Measurements from ENCODE around the gene MFSD6L.

MFSD6L gene

DNA sequence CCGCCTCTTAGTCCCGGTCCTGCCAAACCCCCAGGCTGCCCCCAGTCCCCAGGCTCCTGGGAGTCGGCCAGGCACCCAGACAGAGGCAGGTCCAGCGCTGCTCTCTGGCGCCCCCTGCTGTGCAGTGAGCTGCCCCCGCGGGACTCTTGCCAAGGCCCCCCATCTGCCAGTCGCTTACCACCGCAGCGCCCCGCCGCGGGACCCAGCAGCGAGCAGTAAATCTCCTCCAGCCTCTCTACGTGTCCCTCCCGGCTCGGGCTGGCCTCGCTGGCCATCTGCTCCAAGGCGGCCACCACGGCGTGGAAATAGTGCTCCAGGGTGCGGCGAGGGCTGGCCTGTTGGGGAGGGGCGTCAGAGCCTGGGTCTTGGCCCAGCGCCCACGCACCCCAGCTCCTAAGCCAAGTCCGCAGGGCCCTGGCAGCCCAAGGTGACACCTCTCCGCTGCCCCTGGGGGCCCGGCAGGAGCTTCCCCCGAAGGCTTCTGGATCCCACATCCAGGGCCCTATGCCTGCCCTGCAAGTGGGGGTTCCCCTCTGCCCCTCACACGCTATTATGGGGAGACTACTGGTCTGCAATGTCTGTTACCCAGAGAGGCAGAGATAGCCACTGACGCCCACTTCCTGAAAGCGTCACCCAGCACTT lies 33.7 kb upstream of the MFSD6L start:
- Histone ChIP-seq H3K14ac (ENCODE audit: low read length) (no peak overlapping the region), H3K79me2 (ENCODE audit: control insufficient read depth, insufficient read depth, low read length, poor library complexity) (no peaks in the 10 kb centered on the region), H3K18ac (ENCODE audit: low read length) (no peak overlapping the region), H3K4me3 (ENCODE audit: low read depth, low read length) (no peak overlapping the region), H3K79me1 (ENCODE audit: low read length) (no peaks in the 10 kb centered on the region), H3K4me2 (ENCODE audit: low read length) (no peak overlapping the region), H3K27ac (ENCODE audit: low read depth, low read length) (no peak overlapping the region), H2BK12ac (ENCODE audit: low read length) (no peak overlapping the region), H2AFZ (ENCODE audit: insufficient read depth, low read length, poor library complexity) (no peak overlapping the region), H3K36me3 (ENCODE audit: control insufficient read depth in 1 of 2, insufficient read depth in 2 of 2, low read length in 2 of 2) (no peaks in the 10 kb centered on the region), H2BK5ac (ENCODE audit: low read depth, low read length, poor library complexity) (no peak overlapping the region), H3K4ac (ENCODE audit: low read depth, low read length) (no peak overlapping the region), H4K8ac (ENCODE audit: low read depth, low read length) (no peak overlapping the region), H2AK5ac (ENCODE audit: low read length) (no peak overlapping the region), H3K4me1 (ENCODE audit: control insufficient read depth in 1 of 2, insufficient read depth in 2 of 2, low read length in 2 of 2) (peaks cover 0 to 2% of the 10 kb centered on the region in 2 experiments), H3K23ac (ENCODE audit: low read length) (no peak overlapping the region), H3K9ac (ENCODE audit: low read length) (no peak overlapping the region), H3K9me3 (ENCODE audit: insufficient read depth, low read depth, low read length) (peaks cover 10% of the 10 kb centered on the region), H4K12ac (ENCODE audit: low read depth, low read length) (no peak overlapping the region), H3K27me3 (ENCODE audit: insufficient read depth, low read length) (no peaks in the 10 kb centered on the region), H2BK120ac (ENCODE audit: insufficient read depth, low read length, poor library complexity) (no peak overlapping the region), H4K91ac (ENCODE audit: low read depth, low read length) (no peak overlapping the region)
- DNase-seq = peak; percentile 19 to 32
- WGBS (ENCODE audit: extremely low coverage, insufficient coverage, insufficient read length) = no CpG with 5 or more reads among the region's 33 CpGs

DNA sequence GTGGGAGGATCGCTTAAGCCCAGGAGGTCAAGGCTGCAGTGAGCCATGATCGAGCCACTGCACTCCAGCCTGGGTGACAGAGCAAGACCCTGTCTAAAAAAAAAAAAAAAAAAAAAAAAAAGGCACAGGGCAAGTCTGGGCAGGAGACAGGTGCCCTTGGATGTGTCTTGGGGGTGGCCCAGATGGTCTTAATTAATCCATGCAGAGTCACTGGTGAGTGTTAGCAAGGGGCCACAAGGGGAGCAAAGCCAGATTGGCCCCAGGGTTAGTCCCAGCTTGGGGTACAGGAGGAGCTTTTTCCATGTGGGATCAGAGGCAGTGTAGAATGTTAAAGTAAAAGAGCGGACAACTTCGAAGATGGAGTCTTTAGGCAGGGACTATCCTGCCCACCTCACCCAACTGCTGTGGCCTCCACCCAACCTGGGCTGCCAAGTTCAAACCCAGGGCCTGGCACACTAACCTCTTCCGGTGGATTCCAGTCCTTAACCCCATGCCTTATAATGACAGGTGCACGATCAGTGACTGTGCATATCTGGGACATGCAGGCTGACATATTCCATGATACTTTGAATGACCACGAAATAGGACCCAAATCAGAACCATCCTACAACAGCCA lies 32.2 kb upstream of the MFSD6L start:
- H2AK5ac ChIP-seq (ENCODE audit: low read length) = no peak overlapping the region
- no CpG with 5 or more reads among the region's 7 CpGs for WGBS (ENCODE audit: extremely low coverage, insufficient coverage, insufficient read length)

DNA sequence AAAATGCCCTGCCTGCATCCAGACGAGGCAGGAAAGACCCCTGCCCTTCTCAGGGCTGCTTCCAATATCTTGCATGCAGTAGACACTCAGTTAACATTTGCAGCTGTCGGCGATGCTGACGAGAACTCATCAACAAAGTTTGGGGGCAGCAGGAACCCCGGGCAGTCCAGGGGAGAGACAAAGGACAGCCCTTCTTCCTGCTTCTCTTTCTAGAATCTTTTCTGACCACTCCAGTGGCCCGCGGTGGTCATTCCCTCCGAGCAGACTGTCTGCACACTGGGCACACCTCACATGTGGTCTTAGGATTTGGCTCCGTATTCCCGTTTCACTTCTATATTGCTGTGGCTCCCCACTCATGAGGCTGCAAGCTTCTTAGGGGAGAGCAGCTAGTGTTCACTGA lies 31.0 kb upstream of the MFSD6L start:
- Histone ChIP-seq H3K36me3 (ENCODE audit: control insufficient read depth in 1 of 2, insufficient read depth in 2 of 2, low read length in 2 of 2) (no peaks in the 10 kb centered on the region), H3K9me3 (ENCODE audit: insufficient read depth, low read depth, low read length) (peaks cover 7% of the 10 kb centered on the region)

More for the DNA sequence above, 32.2 kb upstream of the MFSD6L start:
- Histone ChIP-seq H3K4ac (ENCODE audit: low read depth, low read length) (no peak overlapping the region), H3K27ac (ENCODE audit: low read depth, low read length) (no peak overlapping the region), H2AFZ (ENCODE audit: insufficient read depth, low read length, poor library complexity) (no peak overlapping the region), H4K12ac (ENCODE audit: low read depth, low read length) (no peak overlapping the region), H3K14ac (ENCODE audit: low read length) (no peak overlapping the region), H3K27me3 (ENCODE audit: insufficient read depth, low read length) (no peaks in the 10 kb centered on the region), H3K4me1 (ENCODE audit: control insufficient read depth in 1 of 2, insufficient read depth in 2 of 2, low read length in 2 of 2) (peaks cover 0 to 2% of the 10 kb centered on the region in 2 experiments), H3K36me3 (ENCODE audit: control insufficient read depth in 1 of 2, insufficient read depth in 2 of 2, low read length in 2 of 2) (no peaks in the 10 kb centered on the region), H2BK120ac (ENCODE audit: insufficient read depth, low read length, poor library complexity) (no peak overlapping the region), H3K9ac (ENCODE audit: low read length) (no peak overlapping the region), H3K23ac (ENCODE audit: low read length) (no peak overlapping the region), H4K91ac (ENCODE audit: low read depth, low read length) (no peak overlapping the region), H3K4me2 (ENCODE audit: low read length) (no peak overlapping the region), H2BK5ac (ENCODE audit: low read depth, low read length, poor library complexity) (no peak overlapping the region), H3K9me3 (ENCODE audit: insufficient read depth, low read depth, low read length) (peaks cover 10% of the 10 kb centered on the region), H4K8ac (ENCODE audit: low read depth, low read length) (no peak overlapping the region), H3K4me3 (ENCODE audit: low read depth, low read length) (no peak overlapping the region), H3K18ac (ENCODE audit: low read length) (no peak overlapping the region), H2BK12ac (ENCODE audit: low read length) (no peak overlapping the region), H3K79me1 (ENCODE audit: low read length) (no peaks in the 10 kb centered on the region), H3K79me2 (ENCODE audit: control insufficient read depth, insufficient read depth, low read length, poor library complexity) (no peaks in the 10 kb centered on the region)
- no peak for DNase-seq

DNA sequence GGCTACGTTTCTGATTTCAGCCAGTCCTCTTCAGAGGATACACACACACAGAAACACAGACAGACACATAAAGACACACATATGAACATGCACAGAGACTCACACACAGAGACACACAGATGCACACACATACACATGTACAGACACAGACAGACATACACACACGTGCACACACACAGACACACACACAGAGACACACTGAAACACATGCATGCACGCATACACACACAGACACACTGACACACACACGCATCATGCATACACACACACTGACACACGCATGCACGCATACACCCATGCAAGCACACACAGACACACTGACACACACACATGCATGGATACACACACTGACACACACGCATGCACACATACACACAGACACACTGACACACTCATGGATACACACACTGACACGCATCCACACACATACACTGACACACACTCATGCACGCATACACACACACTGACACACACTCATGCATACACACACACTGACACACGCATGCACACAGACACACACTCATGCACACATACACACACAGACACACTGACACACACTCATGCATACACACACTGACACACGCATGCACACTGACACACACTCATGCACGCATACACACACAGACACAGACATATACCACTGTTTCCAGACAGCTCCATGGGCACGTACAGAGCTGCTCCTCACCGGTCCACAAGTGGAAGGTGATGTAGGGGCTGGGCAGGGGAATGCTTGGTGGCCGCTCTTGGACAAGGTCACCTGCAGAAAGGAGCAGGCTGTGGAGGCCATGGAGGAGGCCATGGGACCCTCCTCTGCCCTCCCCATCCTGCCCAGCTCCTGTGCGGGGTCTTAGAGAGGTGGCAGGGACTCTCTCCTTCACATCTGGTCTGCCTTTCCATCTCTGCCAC lies 30.1 kb upstream of the MFSD6L start:
- no peak overlapping the region for H4K12ac ChIP-seq (ENCODE audit: low read depth, low read length)
- H3K36me3 ChIP-seq (ENCODE audit: control insufficient read depth in 1 of 2, insufficient read depth in 2 of 2, low read length in 2 of 2) = no peaks in the 10 kb centered on the region
- no peaks in the 10 kb centered on the region for H3K79me1 ChIP-seq (ENCODE audit: low read length)
- no peak overlapping the region for H4K8ac ChIP-seq (ENCODE audit: low read depth, low read length)
- H2BK120ac ChIP-seq (ENCODE audit: insufficient read depth, low read length, poor library complexity) = no peak overlapping the region
- H3K14ac ChIP-seq (ENCODE audit: low read length) = no peak overlapping the region
- DNase-seq = no peak
- no CpG with 5 or more reads among the region's 16 CpGs for WGBS (ENCODE audit: extremely low coverage, insufficient coverage, insufficient read length)
- no peaks in the 10 kb centered on the region for H3K79me2 ChIP-seq (ENCODE audit: control insufficient read depth, insufficient read depth, low read length, poor library complexity)
- H3K23ac ChIP-seq (ENCODE audit: low read length) = no peak overlapping the region
- H4K91ac ChIP-seq (ENCODE audit: low read depth, low read length) = no peak overlapping the region
- H2BK12ac ChIP-seq (ENCODE audit: low read length) = no peak overlapping the region
- H3K4me2 ChIP-seq (ENCODE audit: low read length) = no peak overlapping the region
- peak overlapping the region; percentile 38 for H3K4me3 ChIP-seq (ENCODE audit: low read depth, low read length)
- no peaks in the 10 kb centered on the region for H3K27me3 ChIP-seq (ENCODE audit: insufficient read depth, low read length)
- no peak overlapping the region for H3K27ac ChIP-seq (ENCODE audit: low read depth, low read length)
- no peak overlapping the region for H2AFZ ChIP-seq (ENCODE audit: insufficient read depth, low read length, poor library complexity)
- peaks cover 0 to 2% of the 10 kb centered on the region in 2 experiments for H3K4me1 ChIP-seq (ENCODE audit: control insufficient read depth in 1 of 2, insufficient read depth in 2 of 2, low read length in 2 of 2)
- no peak overlapping the region for H2AK5ac ChIP-seq (ENCODE audit: low read length)
- H3K9ac ChIP-seq (ENCODE audit: low read length) = no peak overlapping the region
- peaks cover 7% of the 10 kb centered on the region for H3K9me3 ChIP-seq (ENCODE audit: insufficient read depth, low read depth, low read length)
- no peak overlapping the region for H2BK5ac ChIP-seq (ENCODE audit: low read depth, low read length, poor library complexity)
- no peak overlapping the region for H3K4ac ChIP-seq (ENCODE audit: low read depth, low read length)
- no peak overlapping the region for H3K18ac ChIP-seq (ENCODE audit: low read length)

More for the DNA sequence above, 31.0 kb upstream of the MFSD6L start:
- Histone ChIP-seq H2BK12ac (ENCODE audit: low read length) (no peak overlapping the region), H3K4me3 (ENCODE audit: low read depth, low read length) (no peak overlapping the region), H3K27me3 (ENCODE audit: insufficient read depth, low read length) (no peaks in the 10 kb centered on the region), H4K8ac (ENCODE audit: low read depth, low read length) (no peak overlapping the region), H3K4ac (ENCODE audit: low read depth, low read length) (no peak overlapping the region), H2BK5ac (ENCODE audit: low read depth, low read length, poor library complexity) (no peak overlapping the region), H3K79me1 (ENCODE audit: low read length) (no peaks in the 10 kb centered on the region), H3K79me2 (ENCODE audit: control insufficient read depth, insufficient read depth, low read length, poor library complexity) (no peaks in the 10 kb centered on the region), H3K4me1 (ENCODE audit: control insufficient read depth in 1 of 2, insufficient read depth in 2 of 2, low read length in 2 of 2) (peaks cover 0 to 2% of the 10 kb centered on the region in 2 experiments), H3K18ac (ENCODE audit: low read length) (no peak overlapping the region), H3K14ac (ENCODE audit: low read length) (no peak overlapping the region), H3K27ac (ENCODE audit: low read depth, low read length) (no peak overlapping the region), H3K23ac (ENCODE audit: low read length) (no peak overlapping the region), H3K9ac (ENCODE audit: low read length) (no peak overlapping the region), H2AK5ac (ENCODE audit: low read length) (no peak overlapping the region), H4K12ac (ENCODE audit: low read depth, low read length) (no peak overlapping the region), H3K4me2 (ENCODE audit: low read length) (no peak overlapping the region), H4K91ac (ENCODE audit: low read depth, low read length) (no peak overlapping the region), H2BK120ac (ENCODE audit: insufficient read depth, low read length, poor library complexity) (no peak overlapping the region), H2AFZ (ENCODE audit: insufficient read depth, low read length, poor library complexity) (no peak overlapping the region)
- no peak for DNase-seq
- no CpG with 5 or more reads among the region's 10 CpGs for WGBS (ENCODE audit: extremely low coverage, insufficient coverage, insufficient read length)
